Measurements from ENCODE around the gene GGT7.
"Not testable (repeated sequence)": the region's sequence is repeated elsewhere in the genome, so short reads cannot be mapped to it uniquely, and the experiment has no call there.

Gene GGT7, protein sequence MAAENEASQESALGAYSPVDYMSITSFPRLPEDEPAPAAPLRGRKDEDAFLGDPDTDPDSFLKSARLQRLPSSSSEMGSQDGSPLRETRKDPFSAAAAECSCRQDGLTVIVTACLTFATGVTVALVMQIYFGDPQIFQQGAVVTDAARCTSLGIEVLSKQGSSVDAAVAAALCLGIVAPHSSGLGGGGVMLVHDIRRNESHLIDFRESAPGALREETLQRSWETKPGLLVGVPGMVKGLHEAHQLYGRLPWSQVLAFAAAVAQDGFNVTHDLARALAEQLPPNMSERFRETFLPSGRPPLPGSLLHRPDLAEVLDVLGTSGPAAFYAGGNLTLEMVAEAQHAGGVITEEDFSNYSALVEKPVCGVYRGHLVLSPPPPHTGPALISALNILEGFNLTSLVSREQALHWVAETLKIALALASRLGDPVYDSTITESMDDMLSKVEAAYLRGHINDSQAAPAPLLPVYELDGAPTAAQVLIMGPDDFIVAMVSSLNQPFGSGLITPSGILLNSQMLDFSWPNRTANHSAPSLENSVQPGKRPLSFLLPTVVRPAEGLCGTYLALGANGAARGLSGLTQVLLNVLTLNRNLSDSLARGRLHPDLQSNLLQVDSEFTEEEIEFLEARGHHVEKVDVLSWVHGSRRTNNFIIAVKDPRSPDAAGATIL

GRCh38 chr20:34872622-34873224, at the start of gene GGT7:
GGT7 (minus strand) TSS chr20:34872856; CDS start chr20:34872815, 41 bp downstream.
- peak; percentile 72 for DNase-seq

GRCh38 chr20:34921436-34921835, 48.8 kb upstream of the GGT7 start:
- DNase-seq: no peak

- DNase-seq: no peak
These were observed 47.4 kb upstream of the GGT7 start for GRCh38 chr20:34920055-34920454.

GRCh38 chr20:34916774-34917354, 44.2 kb upstream of the GGT7 start:
- DNase-seq: no peak

GRCh38 chr20:34915749-34916455, 43.2 kb upstream of the GGT7 start:
- no peak for DNase-seq

GRCh38 chr20:34915131-34915530, 42.5 kb upstream of the GGT7 start:
- no peak for DNase-seq

DNA sequence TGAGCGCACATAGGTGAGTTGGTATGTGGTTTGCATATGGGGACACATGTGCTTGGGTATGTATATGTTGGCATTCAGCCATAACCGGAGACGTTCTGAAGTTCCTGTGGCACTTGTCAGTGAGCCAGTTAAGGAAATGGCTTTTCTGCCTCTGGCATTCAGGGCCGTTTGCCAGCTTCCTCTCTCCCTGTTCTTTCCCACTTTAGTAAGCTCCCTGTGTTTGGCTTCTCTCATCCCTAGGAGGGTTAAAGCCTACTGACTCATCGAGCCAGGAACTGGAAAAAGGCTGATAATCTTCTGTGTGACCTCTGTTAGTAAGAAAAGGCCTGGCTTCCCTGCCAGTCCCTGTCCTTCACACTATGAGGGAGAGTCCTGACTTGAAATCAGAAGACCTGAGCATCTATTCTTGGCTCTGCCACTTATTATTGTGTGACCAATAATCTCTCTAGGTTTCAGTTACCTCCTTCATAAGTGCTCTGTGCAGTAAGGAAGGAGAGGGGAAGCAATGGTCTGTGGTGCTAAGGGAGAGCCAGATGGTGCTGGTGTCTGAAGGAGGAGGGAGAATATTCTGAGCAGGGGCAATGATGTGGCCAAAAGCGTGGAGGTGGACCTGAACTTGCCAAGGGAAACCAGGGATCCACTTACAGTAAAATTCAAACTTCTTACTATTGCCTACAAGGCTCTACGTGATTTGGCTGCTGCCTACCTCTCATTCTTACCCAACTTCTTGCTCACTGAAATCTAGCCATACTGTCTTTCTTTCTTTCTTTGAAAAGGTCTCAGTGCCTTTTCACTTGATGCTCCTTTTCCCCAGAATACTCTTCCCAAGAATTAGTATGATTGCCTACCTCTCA, 35.2 kb upstream of the GGT7 start:
- no peak for DNase-seq

GRCh38 chr20:34904202-34904621, 31.6 kb upstream of the GGT7 start:
- DNase-seq: no peak

DNA sequence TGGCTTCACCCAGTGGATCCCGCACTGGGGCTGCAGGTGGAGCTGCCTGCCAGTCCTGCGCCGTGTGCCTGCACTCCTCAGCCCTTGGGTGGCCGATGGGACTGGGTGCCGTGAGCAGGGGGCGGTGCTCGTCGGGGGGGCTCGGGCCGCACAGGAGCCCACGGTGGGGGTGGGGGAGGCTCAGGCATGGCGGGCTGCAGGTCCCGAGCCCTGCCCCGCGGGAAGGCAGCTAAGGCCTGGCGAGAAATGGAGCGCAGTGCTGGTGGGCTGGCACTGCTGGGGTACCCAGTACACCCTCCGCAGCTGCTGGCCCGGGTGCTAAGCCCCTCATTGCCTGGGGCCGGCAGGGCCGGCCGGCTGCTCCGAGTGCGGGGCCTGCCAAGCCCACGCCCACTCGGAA, 26.1 kb upstream of the GGT7 start:
- not testable (repeated sequence) for DNase-seq

- DNase-seq: not testable (repeated sequence)
These were observed 25.5 kb upstream of the GGT7 start for GRCh38 chr20:34898129-34898528.

DNA sequence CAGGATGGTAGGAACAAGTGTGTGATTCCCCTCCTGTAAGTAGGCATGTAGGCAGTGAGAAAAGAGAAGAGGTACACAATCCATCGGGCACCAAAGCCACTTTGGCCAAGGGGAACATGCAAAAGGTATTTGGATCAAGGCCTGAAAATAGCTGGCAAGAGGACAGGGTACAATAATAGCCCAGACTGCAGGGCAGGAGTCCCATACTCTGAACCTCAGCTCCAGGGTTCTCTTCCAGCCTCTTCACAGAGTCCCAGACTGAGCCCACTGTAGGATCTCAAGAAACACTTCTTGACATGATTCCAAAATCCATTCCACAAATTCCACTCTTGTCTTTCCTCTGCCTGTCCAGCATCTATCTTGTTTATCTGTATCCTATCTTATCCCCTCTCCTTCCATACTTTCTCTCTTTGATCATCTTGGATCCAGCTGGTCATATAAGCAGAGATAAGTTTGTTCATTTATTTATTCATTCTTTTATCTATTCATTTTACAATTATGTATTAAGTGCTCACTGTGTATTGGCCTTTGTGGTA, 23.5 kb upstream of the GGT7 start:
- DNase-seq: no peak

- no peak for DNase-seq
These were observed 22.8 kb upstream of the GGT7 start for GRCh38 chr20:34895465-34895864.

- DNase-seq: no peak
These were observed 22.1 kb upstream of the GGT7 start for GRCh38 chr20:34894723-34895122.

- DNase-seq: no peak
These were observed 20.0 kb upstream of the GGT7 start for GRCh38 chr20:34892671-34893070.

DNA sequence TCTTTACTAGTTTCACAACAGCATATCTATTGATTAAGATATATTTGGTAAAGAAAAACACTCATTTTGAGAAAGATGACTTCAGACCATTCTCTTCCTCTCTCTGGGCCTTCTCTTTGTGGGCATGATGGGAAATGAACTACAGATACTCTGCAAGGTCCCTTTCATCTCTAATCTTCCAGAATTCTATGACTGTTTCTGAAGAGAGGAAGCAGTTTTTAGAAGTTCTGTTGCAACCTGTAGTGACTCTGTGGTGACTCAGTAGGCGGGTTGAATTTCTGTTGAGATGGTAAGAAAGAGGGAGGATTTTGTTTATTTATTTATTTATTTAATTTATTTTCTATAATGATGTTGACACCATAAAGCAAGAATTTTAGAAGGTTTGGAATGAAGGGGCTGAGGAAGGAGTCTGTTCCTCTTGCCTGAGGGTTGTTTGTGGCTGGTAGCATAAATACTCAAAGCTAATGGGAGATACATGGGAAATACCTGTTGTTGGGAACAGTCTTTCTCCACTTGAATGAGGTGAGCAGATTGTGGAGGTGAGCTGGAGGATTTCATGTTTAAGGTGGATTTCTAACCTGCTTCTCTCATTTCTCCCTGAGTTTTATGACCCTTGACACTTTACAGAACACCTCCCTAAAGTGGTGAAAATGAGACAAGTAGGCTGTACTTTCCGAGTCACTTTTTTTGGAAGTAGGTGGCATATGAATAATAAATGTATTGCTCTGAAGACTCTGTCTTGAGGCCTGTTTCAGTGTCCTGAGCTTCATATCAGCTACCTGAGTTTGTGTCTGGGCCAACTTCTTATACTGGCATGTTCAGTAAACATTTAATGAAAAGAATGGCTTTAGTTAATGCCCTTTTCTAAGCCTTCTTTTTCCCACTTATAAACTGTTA, 18.8 kb upstream of the GGT7 start:
- no peak for DNase-seq

DNA sequence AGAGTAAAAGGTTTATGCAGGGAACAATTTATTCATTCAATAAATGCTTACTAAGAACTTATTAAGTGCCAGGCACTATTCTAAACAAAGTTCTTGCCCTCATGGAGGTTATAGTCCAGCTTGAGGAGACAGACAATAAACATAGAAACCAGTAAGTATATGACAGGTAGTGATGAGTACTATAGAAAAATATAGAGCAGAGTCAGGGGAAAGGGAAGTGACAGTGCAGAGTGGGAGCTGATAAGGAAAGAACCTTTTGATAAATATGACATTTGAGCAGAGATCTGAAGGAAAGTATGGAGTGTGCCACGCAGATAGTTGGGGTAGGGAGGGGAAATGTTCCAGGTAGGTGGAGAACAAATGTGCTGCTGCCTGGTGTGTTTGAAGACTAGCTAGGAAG, 15.8 kb upstream of the GGT7 start:
- DNase-seq: no peak

- no peak for DNase-seq
These were observed 14.4 kb upstream of the GGT7 start for GRCh38 chr20:34887023-34887422.

- DNase-seq: no peak
These were observed 13.5 kb upstream of the GGT7 start for GRCh38 chr20:34886122-34886521.

DNA sequence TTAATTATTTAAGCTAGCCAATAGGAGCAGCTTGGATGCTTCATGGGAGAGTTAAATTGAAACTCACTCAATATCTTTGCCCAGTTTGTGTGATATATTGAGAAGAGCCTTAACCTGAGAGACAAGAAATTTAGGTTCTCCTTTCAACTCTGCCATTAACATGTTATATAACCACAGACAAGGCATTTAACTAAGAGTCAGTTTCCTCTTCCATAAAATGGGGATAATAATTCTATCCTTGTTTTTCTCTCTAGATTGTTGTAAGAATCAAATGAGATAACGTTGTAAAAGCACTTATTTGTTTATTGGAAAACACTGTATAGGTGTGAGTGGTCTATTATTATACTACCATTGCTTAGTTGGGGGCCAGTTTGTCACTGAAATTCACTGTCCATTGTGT, 11.6 kb upstream of the GGT7 start:
- DNase-seq: no peak

GRCh38 chr20:34883809-34884208, 11.2 kb upstream of the GGT7 start:
- no peak for DNase-seq

All from NCI-H1436 (cell line).